HG03064 (cell line): ENCODE results near the gene PSMG3.
A peak's percentile ranks its signal among the peaks of the same experiment; 100 is the strongest.

Source experiments
- ATAC-seq: cut with Tn5 transposase; IDR thresholded peaks from one replicate; pipeline ENCODE4 v1.9.1; 2021; ENCODE audit warnings: low read depth; ENCODE audit not compliant: unreplicated experiment

PSMG3 gene, protein sequence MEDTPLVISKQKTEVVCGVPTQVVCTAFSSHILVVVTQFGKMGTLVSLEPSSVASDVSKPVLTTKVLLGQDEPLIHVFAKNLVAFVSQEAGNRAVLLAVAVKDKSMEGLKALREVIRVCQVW

DNA sequence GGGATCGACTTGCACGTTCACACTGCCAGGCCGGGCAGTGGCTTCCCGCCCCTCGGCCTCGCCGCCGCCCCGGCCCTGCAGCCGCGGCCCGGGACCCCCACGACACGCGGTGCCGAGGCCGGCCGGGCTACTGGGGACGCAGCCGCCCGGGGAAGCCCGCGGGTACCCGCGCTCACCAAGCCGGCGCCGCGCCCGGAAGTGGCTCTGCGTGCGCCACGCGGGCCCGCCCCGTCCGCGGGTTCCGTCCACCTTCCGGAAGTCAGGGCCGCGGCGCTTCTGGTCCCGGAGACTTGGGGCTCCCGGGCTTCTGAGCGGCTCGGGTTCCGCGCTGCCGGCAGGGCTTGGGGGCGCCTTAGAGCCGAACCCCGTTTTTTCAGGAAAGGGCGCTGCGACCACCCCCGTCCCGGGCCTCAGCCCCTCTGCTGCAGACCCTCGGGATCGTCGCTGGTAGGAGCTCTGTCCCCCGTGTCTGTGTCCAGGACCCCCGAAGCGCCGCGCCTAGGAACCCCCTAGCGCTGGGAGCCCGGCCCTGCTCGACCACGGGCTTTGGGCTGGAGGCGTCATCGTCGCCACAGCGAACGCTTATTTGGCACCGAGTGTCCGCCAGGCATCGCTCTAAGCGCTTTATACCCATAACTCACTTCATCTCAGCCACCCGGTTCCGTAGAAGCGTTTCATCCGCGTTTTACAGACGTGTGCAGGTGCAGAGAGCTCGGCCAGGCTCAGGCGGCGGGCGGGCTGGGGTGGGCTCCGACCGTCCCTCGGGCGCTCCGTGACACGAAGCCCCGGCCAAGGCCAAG is at the start of gene PSMG3:
TSS of gene PSMG3 (minus strand) at position 200 of the 800 bp plus-strand sequence. CDS start 693 bp downstream, outside the sequence.
- ATAC-seq: peak; percentile 88

DNA sequence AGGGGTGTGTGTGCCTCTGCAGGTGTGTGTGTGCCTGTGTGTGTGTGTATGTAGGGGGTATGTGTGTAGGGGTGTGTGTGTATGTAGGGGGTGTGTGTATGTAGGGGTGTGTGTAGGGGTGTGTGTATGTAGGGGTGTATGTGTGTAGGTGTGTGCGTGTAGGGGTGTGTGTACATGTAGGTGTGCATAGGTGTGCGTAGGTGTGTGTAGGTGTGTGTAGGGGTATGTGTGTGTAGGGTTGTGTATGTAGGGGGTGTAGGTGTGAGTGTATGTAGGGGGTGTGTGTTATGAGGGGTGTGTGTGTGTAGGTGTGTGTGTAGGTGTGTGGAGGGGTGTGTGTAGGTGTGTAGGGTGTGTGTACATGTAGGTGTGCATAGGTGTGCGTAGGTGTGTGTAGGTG is 48.6 kb upstream of the PSMG3 start:
- no peak for ATAC-seq

DNA sequence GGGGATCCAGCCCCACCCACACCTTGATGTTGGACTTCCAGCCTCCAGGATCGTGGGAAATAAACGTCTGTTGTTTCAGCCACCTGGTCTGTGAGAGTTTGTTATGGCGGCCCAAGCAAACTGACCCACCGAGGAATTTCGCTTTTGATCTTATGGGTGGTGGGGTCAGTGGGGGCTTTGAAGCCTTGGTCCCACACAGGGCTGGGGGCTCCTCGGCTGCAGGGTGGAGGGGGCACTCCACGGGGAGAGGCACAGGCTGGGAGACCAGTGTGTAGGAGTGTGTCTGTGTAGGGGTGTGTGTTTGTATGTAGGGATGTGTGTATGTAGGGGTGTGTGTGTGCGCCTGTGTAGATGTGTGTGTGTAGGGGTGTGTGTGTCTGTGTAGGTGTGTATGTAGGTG is 48.1 kb upstream of the PSMG3 start:
- ATAC-seq: no peak

DNA sequence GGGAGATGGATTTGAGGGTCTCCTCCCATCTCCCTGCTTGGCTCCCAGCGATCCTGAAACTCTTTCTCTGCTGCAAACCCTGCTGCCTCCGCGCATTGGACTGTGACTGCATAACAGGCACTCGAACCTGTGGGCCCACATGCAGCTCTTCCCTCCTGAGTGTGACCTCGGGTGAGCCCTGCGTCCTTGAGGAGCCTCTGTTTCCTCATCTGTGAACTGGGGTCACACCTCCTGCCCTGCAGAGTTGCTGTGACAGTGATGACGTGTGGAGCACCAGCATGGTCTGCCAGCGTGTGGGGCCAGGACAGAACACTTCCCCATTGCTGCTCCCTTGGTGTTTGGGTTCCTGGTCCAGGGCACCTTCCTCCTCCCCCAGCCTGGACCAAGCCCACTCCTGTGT is 46.9 kb upstream of the PSMG3 start:
- ATAC-seq: no peak

DNA sequence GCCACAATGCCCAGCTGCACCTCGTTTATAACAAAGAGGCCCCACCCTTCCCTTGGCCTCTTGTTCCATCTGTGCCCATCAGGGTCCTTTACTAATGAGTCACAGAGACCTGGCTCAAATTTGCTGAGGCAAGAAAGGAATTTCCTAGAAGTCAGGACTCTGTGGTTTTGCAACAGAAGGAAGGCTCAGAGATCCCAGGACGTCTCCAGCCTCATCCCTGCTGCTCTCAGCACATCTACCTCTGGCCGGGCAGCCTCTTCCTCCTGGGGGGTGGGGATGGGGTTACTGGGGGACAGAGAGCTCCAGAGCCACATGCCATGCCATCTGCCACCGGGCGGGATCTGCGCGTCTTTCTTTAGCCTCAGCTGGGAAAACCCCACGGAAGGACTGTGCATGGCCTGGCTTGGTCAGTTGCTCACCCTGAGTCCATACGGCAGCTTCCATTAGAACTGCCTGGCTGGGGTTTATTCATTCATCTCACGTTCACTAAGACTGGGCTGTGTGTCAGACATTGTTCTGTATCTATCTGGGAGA is 41.9 kb upstream of the PSMG3 start:
- no peak for ATAC-seq

DNA sequence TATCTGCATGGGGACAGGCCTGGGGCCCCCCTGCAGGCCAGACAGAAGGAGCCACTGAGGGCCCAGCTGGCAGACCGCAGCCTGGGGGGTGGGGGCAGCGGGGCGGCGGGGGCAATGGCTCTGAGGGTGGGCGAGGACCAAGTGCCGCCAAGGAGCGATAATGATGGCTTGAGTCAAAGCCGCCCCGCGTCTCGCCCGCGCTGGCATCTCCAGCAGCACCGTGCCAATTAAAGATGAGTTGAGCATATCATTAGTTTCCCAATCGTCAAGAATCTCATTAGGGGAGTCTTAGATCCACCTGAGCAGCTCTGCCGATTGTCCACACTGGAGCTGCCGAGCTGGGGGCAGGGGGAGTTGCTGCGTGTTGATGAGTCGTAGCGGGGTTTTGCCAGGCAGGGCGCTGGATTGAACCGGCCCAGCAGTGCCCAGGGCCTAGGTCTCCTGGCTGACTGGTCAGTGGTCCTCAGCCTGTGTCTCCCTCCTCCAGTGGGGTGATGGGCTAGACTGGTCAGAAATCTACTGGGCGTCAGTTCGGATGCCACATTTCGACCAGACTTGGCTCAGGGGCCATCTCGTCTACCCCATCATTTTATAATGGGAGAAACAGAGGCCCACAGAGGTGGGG is 41.0 kb upstream of the PSMG3 start:
- no peak for ATAC-seq

DNA sequence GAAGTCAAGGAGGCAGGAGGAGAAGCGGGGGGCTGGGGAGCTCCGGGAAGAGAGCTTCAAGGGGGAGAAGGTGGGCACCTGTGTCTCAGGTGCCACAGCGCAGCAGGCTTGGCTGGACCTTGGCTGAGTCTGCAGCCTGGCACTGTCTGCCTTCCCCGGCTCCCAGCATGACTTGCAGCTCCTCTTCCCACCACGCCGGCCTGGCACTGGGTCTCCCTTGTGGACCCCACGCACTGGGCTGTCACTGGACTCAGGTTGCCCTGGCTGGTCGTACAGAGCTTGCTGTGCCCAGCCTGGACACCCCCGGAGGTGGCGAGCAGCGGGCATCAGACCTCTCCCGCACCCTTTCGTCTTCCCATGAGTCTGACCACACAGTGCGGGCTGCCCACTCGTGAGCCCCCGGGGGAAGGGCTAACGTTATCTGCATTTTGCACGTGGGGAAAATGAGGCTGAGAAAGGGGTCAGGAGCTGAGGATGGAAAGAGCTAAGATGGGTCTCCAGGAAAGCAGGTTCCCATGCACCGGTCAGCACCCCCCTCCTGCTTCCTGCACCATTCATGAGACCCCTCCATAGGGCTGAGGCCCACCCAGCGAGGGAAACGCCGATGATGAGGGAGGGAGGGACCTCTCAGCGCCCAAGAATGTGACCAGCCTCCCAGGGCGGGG is 40.3 kb upstream of the PSMG3 start:
- ATAC-seq: no peak

DNA sequence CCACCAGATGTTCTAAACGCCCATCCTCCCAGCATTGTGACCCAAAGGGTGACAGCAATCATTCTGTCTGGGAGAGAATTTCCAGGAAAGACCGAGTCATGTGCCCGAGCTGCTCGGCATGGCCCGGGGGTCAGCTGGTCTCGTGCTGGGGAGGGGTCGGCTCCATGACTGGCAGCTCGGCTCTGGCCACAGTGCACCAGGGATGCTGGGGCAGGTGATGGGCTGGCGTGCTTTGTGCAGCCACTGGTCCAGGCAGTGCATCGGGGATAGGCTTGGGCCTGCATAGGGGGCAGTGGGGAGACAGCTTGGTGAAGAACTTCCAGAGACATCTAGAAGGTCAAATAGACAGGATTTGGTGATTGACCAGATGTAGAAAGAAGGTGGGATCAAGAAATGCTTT is 39.2 kb upstream of the PSMG3 start:
- ATAC-seq: no peak

DNA sequence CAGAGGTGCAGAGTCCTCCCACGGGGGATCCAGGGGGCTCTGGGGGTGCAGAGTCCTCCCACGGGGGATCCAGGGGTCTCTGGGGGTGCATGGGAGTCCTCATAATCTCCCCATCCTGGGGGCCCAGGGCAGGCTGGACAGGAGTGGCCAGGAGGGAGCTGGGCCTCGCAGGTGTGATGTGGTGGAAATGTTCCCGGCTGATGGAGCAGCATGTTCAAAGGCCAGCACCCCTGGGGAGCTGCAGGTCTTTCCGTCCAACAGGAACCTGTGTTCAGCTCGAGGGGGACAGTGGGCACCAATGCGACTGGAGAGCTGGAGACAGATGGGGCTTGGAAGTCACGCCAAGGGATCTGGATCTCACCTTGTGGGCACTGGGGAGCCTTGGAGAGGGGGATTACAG is 38.5 kb upstream of the PSMG3 start:
- no peak for ATAC-seq

DNA sequence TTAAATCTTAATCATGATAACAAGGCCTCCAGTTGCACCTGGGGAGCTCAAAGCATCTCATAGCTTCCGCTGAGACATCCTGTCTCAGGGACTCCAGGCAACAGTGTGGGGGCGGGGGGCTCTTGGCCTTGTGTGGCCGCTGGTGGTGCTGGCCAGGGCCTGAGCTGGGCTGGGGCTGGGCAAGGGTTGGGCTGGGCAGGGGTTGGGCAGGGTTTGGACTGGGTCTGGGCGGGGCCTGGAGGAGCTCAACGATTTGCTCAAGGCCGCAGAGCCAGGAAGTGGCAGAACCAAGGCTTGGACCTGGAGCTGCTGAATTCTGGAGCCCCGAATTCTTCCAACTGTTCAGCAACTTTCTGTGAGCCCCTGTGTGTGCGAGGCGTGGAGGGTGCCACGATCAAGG is 37.9 kb upstream of the PSMG3 start:
- no peak for ATAC-seq

DNA sequence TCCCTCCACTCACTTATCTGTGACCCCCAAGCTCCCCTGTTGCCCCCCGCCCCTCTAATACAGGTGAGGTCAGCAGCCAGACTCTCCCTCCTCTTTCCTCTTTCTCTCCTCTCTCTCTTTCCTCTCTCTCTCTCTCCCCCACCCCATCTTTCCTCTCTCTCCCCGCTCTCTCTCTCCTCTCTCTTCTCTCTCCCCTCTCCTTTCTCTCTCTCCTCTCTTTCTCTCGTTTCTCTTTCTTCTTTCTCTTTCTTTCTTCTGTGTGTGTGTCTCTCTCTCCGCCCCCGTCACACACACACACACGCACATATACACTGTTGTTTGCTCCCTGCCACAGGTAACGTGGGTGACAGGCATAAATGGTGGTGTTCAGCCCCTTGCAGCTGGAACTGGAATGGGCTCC is 37.2 kb upstream of the PSMG3 start:
- no peak for ATAC-seq

DNA sequence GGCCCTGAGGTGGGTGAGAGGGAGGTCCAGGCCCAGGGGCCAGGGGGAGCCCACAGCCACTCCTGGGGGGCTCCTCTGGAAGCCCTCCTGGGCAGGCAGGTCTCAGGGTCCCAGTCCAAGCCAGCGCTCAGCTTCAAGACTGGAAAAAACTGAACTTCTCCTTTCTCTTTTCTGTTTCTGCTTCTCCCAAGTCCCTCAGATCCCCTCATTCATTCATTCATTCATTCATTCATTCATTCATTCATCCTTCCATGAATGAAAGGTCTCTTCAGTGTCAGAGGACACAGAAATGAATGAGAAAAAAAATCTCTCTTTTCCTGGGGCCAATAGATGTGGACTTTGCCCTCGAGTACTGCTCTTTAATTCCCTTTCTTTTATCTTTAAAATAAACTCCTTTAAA is 34.6 kb upstream of the PSMG3 start:
- no peak for ATAC-seq

DNA sequence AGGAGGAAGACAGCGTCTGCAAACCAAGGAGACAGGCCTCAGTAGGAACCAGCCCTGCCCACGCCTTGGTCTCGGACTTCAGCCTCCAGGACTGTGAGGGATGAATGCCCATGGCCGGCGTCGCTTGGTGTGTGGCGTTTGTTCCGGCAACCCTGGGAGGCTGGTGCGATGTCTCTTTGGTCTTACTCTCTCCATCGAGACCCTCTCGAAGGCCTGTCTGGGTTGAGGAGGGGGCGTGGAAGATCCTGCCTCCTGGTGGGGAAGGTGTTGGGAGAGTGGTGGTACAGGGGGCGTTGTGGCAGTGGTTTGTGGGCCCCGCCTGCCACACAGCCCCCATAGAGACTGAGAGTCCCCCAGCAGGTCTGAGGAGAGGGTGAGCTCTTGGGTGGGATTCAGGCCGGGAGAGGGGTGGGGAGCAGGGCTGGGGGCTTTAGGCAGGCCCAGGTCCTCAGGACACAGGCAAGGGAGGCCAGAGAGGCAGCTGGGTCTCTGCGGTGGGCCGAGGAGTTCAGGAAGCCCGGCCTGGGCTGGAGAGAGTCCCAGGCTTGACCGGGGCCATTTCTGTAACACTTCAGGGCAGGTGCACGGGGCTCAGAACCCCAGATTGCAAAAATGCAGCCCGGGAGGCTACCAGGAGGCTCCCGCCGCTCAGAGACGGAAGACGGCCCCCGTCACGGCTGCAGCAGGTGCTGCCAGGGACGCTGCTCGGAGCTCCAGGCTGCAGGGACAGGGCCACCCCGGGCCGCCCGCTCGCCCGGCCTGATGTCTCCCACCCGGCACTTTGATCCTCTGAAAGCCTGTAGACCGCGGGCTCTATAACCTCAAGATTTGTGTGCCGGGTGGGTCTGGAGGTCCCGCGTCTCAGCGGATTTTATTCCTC is 33.8 kb upstream of the PSMG3 start:
- no peak for ATAC-seq

DNA sequence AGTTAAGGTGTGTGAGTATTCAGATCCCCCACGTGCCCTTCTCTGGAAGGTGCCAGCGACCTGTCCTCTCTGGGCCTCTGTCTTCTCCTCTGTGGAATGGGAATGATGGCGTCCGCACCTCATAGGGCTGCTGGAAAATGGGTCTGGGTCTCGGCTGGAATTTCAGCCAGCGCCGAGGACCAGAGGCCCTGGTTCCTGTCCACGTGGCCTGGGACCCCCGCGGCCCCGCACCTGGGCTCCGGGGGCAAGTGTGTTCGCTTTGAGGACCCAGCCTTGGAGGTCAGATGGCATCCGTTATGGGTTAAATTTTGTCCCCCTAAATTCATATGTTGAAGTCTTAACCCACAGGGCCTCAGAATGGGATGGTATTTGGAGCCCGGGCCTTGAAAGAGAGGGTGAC is 32.6 kb upstream of the PSMG3 start:
- ATAC-seq: no peak

DNA sequence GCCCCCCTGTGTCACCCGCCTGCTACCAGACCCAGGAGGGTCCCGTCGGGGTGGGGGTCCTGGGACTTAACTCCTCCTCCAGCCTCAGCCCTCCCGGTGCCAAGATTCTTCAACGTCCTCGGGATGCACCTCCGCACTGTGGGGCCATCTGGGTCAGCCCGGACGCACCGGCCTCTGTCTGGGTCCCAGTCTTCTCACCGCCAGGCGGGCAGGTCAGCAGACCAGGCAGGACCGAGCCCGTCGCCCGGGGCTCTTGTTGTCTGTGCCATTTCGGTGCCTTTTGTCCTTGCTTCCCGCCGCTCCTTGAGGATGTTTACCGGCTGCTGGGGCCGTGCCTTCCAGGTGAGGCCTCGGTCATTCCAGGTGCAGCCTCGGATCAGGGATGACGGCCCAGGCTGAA is 32.1 kb upstream of the PSMG3 start:
- no peak for ATAC-seq

DNA sequence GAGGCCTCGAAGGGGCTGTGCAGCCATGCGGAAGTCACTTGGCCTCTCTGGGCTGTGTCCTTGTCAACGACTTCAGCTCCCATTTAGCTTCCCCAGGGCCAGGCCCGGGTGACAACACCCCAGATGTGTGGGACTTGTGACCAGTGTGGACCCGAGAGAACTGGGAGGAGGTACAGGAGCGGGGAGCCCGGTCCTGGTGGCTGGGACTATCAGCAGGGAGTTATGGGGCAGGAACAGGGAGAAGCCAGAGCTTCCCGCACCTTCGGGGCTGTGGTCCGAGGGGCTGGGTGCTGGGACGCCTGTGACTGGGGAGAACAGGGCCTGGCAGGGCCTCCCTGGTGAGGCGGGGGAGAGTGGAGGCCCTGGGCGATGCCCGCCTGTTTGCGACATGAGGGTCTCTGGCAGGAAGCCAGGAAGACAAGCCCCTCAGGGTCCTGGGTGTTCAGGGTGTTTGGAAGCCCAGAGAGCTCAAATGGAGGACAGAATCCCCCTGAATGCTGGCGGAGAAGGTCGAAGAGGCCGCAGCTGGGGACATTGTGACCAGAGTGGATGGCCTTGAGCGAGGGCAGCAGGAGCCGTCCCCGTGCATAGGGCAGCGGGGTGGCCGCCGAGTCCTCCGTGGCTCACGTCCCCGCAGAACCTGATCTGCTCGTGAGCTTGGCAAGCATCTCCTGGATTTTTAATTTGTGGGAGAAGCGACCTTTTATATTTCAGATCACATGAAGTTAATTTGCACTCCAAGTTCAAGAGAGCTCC is 30.0 kb upstream of the PSMG3 start:
- no peak for ATAC-seq

DNA sequence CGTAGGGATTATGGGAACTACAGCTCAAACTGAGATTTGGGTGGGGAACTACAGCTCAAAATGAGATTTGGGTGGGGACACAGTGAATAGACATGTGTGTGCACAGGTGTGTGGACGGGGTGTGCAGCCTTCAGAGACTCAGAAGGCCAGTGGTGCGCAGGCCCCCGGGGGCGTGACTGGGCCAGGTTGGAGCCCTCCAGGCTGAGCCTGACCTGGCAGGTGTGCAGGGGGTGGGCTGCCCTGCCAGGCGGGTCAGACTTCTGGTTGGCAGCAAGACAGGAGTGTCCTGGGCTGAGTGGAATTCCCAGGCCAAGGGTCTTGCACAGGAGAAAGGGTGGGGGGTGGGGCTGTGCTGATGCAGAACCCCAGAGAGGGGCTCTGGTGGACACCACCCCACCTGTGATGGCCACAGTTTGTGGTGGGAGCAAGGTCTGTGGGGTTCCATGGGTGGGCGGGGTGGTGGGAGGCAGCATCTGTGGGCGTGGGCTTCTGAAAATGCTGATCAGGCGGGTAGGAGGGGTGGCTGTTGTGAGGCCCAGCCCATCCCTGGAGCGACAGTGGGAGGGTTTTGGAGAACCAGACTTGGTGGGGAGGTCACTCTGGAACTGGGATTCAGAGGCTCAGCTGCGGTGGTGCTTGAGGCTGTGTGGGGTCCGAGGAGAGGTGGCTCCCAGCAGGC is 29.3 kb upstream of the PSMG3 start:
- ATAC-seq: no peak

DNA sequence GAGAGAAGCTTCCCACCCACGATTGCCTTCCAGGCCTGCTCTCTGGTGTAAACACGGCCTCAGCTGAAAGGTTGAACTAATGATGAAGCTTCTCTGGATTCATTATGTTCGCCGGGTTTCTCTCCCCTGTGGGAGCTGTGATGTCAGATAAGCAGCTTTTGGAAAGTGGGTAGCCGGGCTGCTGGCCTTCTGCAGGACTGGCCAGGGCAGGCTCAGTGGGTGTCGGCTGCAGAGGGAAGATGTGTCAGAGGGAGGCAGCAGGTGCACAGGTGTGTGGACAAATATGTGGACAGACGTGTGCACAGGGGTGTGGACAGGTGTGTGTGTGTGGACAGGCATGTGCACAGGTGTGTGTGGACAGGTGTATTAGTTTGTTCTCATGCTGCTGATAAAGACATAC is 28.5 kb upstream of the PSMG3 start:
- ATAC-seq: no peak

DNA sequence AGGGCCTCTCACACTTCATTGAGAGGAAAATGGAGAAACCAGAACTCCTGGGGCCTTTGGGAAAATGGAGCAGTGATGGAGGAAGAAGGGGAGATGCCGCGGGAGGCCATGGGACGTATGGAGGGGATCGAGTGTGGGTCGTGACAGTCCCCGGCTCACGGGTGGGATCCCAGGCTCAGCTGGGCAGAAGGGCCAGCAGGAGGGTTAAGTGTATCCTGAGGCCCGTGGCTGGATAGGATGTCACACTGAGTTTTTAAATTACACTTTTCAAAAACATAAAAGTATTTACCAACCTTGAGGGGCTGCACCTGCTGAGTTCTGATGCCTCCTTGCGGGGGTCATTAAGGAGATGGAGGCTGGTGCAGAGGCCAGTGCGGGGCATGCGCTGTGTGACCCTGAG is 28.0 kb upstream of the PSMG3 start:
- ATAC-seq: no peak
